GM21515 (cell line): ENCODE results near the gene METAP1D.
"Not testable (repeated sequence)": the region's sequence is repeated elsewhere in the genome, so short reads cannot be mapped to it uniquely, and the experiment has no call there.

ENCODE experiments used
- ATAC-seq: cut with Tn5 transposase; IDR thresholded peaks from one replicate; pipeline ENCODE4 v1.9.1; 2021; ENCODE audit not compliant: unreplicated experiment

METAP1D gene

DNA sequence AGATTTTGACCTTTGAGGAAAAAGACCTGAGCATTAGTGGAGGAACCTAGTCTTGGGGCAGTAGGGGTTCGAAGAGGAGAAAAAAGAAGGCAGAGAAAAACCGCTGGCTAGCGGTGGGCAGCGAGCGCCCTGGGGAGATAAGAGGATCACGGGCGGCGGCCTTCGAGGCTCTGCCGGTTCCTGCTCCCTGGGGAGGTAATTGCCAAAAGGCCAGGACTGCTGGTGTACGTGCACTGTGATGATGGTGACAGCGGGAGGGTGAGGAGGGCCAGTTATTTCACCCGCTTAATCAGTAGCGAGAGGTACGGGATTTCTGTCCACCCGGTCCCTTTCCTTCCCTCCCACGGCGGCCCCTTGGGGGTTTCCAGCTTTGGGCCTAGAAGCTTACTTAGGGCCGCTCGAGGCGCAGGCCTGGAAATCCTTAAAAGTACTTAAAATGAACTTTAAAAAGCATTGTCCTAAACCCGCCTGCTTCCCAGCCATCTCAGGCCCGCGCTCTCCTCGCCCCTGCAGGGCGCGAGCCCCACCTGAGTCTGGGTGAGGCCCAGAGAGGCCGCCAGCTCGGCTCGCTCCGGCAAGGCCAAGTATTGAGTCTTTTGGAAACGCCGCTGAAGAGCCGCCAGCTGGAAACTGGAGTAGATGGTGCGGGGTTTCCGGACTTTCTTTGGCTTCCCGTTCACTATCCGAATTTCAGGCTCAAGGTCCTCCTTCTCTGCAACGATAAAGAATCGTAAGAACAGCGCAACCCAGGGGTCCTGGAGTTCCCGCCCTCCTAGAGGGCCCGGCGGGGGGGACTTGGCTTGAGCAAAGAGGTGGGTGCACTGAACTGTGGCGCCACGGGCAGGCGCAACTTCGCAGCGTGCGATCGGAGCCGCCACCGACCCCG, 101.4 kb downstream of the METAP1D start:
- ATAC-seq = no peak

DNA sequence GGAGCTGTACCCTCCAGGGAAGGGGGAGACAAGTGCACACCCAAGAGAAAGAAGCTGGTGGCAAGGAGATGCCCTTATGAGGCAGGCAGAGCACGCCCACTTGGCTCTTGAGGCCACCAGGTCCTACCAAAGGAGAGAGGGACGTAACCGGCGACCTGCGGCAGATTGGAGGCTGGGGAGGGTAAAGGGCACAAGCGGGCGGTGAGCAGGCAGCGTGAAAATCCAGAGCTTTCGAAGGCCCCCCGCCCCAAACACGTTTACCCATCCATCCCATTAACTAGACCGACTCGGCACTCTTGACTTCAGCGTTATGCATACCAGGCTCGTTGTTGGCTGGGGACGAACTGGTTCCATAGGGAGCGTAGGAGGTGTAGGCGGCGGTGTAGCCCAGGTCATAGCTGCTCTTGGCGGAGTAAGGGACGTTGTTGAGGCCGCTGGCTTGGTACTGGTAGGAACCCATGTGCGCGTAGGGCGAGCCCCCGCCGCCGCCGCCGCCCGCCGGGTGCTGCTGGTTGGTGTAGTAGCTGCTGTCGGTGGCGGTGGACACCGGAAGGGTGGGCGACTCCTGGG, 102.2 kb downstream of the METAP1D start:
- ATAC-seq = peak; percentile 5

DNA sequence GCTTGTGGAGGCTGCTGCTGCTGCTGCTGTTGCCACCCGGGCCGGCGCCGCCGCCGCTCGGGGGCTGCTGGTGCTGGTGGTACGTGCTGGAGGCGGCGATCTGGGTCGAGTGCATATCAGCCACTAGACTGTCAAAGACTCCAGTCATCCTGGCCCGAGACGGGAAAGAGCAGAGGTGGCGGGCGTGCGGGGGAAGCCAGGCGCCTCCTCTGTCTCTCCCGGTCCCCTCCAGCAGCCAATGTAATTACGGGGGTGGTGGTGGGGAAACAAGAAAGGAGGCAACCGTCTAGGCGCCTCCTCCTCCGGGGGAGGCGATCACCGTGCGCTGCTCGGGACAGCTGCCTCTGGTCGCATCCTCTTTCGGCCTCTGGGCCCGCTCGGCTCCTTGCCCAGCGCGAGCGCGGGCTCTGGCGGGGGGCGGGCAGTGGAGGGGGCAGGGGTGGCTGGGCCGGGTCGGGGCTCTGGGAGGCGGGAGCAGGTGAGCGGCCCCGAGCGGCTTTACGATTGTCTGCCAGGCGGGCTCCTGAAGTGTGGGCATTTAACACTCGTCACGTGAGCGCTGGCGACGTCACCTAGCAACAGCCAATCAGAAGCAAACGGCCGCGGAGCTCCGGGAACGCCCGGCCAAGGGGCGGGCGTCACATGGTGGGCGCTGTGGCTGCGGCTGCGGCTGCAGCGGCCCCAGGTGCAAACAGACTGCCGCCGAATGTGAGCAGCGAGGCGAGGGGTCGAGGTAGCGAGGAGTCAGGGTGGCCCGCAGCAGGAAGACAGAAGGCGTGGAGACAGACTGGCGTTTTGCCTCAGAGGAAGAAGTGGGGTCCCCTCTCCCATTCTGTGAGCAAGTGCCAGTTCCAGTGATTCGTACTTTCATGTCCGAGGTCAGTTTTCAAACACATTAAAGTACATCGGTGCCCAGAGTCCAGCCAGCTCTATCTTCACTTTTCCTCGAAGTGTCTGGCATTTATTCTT, 102.9 kb downstream of the METAP1D start, which contains the start of gene DLX2:
DLX2 (minus strand) TSS at position 510 of the 969 bp plus-strand sequence; CDS start at position 148, 362 bp downstream.
- peak; percentile 71 for ATAC-seq

DNA sequence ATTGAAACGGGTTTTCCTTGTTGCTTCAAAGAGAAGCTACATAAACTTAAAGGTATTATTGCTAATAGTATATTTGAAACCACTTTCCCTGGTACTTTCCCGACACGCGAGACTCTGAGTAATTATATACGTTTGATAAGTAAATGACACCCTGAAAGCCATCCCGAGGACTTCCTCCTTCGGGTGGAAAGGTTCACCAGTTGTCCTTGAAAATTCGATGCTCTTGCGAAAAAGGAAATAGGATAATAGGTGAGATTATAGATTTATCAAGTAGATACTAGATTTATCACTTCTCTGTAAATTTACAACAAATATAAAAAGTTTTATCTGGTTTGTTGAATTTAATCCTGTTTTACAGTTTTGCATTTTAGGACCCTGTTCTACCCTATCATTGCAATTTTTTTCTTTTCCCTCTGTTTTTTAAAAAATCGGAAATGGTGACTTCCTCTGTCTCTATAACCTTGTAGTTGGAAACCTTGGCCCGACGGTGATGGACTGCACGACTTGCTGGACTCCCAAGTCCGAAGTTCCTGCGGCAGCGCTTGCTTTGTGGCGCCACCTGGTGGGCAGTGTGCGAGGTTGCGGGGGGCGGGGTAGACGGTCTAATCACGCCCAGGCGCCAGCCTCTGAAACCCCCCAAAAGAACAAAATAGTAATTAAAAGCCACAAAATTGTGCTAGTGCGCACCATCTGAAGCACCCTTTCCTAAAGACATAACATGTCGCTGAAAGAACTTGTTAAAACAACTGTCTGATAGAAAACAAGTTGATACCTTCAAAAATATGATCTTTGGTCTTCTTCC, 103.9 kb downstream of the METAP1D start:
- no peak for ATAC-seq

DNA sequence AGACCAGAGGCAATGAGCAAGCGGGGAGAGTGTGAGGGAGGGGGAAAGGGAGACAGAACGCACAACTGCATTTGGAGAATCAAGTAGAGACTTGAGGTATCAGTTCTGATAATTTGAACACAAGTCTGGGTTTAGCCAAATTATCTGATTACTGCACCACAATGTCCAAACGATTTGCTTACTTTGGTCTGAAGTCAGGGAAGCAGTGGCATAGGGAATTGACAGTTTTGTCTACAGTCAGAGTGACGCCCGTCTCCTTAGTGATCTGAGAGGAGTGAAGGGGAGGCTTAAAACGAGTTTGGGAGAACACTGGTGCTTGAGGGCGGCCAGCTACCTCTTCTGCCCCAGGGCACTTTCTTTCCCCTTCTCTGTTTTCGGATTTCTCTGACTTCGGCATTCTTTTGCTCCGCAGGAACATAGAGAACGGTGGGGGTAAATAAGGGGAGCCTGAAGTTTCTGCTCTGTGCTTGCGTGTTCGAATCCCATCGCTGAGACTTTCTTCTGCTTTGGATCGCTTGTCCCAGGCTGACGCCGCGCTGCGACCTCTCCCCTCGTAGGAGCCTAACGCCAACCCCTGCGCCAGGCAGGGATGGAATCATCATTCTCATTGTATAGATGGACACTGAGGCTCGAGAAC, 105.8 kb downstream of the METAP1D start:
- ATAC-seq = no peak

DNA sequence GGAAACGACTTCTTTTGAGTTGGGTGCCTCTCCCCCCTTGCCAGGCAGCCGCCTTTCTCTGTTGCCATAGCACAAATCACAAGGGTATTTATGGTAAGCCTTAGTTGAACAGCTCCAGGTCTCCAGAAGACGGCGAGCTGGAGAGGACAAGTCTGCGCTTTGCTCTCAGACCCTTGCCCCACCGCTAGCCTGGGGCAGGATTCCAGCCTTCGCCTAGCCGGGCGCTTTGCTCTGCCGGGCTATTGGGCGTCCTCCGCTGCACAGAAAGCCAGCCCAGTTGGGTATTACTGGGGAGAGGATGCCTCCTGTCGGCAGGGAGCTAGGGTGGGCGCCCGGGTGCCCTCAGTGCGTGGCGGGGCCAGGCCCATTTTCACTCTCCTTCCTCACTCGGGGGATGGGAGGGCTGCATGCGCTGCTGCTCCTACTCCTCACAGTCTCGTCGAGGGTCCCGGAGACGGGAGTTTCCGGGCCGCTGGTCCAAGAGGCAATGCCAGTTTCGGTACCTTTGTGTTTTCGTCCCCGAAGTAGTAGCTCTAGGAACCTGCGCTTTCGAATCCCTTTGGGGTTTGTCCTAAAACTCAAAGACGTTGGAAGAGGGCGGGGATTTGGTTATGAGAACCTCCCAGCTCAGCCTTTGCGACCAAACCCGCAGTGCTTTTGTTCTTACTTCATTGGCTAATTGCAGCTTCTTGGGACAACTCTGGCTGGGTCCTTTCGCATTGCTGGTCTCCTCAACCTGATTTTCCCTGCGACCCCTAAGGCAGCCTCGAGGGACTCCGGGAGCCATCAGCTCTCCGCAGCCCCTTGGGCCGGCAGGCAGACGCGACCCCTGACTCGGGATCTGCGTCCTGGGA, 106.6 kb downstream of the METAP1D start:
- no peak for ATAC-seq

DNA sequence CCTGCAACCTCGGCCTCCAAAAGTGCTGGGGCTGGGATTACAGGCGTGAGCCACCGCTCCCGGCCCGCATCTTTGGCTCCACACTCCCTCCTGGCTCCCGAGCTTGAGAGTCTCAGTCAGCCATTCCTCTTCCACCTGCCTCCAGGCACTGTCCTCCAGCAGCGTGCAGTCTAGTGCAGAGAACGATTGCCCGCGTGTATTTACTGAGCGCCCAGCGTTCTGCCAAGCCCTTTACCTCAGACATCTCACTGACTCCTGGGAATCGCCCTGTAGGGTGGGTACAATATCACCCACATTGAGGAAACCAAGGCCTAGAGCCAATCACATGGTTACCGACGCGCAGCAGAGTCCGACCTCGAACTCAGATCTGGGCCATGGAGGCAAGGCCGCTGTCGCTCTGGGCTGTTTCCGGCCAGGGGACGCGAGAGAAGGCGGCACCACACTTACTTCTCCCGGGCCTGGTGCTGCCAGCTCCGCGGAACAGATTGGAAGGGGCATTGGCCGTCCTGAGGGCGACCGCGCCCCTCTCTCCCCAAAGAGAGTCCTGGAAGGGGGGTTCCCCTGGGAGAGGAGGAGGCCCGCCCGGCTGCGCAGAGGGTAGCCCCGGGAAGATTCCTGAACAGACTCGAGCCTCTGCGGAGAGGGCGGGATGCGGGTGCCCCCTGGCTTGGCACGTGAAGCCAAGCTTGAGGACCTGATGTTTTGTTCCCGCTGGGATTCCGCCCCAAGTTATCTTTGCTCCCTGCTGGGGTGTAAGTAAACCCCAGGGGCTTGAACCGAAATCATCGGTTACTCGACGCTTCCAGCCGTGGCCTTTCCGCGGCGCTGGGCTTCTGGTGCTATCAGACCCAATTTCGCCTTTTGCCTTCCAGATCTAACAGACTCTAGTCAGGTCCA, 108.2 kb downstream of the METAP1D start:
- ATAC-seq = no peak

DNA sequence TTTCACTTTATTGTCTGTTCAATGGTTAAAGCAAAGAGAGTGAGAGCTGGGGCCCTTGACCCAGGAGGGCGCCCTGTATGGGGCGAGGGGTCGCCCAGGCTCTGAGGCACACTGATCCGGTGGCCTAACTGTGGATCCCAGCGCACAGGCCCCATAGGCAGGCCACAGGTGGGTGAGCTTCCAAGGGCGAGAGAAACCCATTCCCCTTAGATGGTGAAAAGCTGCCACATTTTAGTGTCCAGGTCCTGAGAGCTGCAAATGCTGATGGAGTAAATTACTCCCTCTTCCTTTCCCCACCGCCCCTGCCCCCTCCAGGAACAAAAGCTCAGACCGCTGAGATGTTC, 108.8 kb downstream of the METAP1D start:
- no peak for ATAC-seq

DNA sequence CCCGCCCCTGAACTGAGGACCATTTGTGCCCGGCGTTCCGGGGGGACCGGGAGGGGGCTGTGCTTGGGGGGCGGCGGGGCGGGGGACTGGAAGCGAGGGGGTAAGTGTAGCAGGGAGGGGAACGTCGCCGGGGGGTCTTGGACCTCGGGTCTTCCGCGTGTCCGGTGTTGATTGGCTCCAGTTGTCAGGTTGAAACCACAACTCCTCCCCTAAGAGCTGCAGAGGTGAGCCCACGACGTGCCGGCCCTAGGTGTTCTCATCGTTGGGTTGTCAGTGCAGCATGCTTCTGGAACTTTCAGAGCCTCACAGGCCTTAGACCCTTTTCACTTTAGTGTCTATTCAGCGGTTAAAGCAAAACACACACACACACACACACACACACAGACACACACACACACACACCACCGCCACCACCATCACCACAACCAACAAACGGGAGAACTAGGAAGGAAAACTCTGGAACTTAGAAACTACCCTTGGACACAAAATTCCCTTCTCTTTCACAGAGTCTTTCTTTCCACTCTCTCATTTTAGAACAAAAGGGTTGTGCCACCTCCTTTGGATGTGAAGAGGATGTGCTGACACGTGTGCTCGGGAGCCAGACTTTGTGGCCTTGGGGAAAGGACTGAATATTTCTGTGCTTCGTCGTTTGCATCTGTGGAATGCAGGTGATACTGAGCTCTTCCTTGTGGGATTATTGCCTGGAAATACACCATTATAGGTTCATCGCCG, 109.7 kb downstream of the METAP1D start:
- ATAC-seq = no peak

DNA sequence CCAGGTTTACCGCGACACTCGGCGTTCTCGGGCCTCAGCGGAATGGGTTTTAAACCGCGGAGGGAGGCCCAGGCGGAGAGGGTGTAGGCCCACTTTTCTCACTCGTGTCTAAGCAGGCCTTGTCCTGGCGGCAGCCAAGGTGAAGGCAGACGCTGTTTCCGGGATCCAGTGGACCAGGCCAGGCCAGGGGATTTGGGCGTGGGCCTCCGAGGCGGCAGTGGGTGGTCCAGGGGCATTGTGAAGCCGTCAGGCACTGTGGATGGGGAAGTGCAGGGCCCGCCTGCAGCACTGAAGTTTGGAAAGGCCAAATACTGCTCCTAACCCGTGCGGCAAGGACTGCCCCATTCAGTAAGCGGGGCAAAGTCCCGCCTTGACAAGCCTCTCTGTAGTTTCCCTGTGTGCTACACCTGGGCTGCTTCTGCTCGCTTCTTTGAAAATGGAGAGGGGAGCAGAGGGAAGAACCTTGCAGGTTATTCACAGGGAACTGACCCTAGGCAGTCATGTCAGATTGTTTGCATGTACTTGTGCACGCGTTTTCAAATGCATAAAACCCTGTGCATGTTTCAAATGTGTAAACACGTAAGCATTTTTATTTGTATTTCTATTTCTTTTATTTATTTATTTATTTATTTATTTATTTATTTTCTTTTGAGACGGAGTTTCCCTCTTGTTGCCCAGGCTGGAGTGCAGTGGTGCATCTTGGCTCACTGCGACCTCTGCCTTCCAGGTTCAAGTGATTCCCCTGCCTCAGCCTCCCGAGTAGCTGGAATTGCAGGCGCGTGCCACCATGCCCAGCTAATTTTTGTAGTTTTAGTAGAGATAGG, 110.4 kb downstream of the METAP1D start:
- no peak for ATAC-seq

DNA sequence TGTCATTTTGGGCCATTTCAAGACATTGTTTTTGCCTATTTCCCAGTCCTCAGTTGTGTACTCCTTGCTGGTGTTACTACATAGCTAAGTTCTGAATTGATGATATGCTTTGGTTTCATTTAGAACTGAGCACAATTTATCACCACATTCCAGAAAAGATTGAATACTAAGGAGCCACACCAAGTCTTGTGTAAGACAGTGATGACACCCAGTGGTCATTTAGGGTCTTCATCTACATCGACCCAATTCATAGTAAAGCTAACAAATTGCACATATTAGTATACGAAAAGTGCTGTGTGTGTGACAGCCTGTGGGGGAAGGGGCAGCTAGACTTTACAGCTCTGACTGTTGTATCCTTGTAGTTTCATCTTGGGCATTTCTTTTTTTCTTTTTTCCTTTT, 113.9 kb downstream of the METAP1D start:
- ATAC-seq = no peak

DNA sequence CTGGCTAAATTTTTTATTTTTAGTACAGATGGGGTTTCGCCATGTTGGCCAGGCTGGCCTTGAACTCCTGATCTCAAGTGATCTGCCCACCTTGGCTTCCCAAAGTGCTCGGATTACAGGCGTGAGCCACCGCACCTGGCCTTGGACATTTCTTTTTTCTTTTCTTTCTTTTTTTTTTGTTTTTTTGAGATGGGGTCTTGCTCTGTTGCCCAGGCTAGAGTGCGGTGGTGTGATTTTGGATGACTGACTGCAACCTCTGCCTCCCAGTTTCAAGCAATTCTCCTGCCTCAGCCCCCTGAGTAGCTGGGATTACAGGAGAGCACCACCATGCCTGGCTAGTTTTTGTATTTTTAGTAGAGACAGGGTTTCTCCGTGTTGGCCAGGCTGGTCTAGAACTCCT, 114.4 kb downstream of the METAP1D start:
- not testable (repeated sequence) for ATAC-seq

DNA sequence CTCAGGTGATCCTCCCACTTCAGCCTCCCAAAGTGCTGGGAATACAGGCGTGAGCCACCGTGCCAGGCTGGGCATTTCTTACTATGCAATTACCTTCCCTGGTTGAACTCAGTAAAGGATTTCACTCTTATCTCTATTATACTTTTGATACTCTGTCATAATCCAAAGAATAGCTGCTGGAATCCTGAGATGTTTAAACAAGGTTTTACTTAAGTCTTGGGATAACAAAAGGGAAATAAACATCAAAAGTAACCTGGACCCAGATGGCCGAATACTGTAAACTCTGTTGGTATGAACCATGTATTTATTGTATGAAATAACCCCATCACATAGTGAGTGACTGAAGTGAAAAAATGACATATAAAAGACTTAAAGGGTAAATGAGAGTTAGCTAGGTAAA, 114.8 kb downstream of the METAP1D start:
- no peak for ATAC-seq

DNA sequence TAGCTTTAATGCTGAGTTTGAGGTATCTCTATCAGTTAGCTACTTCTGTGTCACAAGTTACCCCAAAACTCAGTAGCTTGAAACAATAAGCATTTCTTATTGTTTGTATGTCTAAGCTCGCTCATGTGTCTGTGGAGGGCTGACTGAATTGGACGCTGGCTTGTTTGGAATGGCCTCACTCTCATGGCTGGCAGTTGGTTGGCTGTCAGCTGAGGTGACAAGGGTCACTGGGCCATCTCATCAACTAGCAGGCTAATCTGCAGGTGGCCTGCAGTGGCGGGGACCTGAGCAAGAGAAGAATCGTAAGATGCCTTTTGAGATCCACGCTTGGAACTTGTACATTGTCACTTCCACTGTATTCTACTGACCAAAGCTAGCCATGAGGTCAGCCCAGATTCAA, 116.4 kb downstream of the METAP1D start:
- ATAC-seq = no peak

DNA sequence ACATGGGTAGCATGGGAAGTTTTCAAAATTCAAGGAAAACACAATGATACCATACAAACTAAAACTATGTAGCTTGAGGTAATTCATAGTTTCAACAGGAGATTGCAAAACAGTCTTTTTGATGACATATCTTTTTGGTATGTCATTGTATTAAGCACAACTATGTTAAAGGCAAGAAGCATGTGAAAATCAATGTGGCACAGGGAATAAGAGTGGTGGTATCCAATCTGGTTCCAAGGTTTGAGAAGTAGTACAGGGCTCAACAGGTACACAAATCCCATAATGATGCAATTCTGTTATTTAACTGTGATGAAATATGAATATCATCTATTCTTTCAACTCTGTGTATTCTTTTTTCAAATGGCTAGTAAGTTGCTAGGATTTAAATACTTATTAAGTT, 119.3 kb downstream of the METAP1D start:
- no peak for ATAC-seq

DNA sequence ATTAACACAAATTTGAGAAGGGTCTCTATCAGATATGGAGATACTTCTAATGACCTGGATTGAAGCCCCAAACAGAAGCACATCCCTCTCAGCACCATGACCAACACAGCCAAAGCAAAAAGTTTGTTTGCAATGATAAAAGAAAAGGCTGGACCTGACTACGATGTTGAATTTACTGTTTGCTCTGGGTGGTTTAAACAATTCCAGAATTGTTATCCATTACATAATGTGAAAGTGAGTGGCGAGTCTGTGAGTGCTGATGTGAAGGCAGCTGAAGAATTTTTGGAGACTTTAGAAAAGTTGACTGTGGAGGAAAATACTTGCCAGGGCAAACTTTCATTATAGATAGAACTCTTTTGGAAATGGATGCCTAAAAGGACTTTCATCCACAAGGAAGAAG, 120.4 kb downstream of the METAP1D start:
- ATAC-seq = no peak

DNA sequence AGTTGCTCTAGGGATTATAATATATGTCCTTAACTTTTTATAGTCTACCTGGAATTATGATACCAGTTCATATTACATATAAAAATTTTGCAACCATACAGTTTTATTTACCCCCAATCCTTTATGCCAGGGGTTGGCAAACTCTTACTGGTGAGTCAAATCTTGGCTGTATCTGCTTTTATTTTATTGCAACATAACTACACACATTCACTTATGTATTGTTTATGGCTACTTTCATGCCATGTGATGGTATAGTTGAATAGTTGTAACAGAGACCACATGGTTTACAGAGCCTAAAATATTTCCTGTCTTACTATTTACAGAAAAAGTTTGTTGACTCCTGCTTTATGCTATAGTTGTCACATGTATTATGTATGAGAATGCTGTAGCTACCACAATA, 128.7 kb downstream of the METAP1D start:
- no peak for ATAC-seq
